PC-9 (cell line): ENCODE results near the gene SNX32. TPM values are rescaled to one million over a fixed set of nuclear protein-coding genes. Genes with fewer than 3 reads are reported as not detected.

Experiments
- BruUV-seq: library from RNA; stranded (reverse); fragments of 400-500 nt; replicated peaks from 2 replicates; lab custom pipeline; 2021; lab: Mats Ljungman, UMichigan
- CTCF ChIA-PET: fragments of 300-600 bp; sonication (Branson Sonifier 250); formaldehyde crosslinking; loops from one replicate; lab custom pipeline; 2022; ENCODE audit warnings: antibody characterized with exemption; lab: Charles Lee
- POLR2A ChIA-PET: fragments of 300-600 bp; sonication (Branson Sonifier 250); formaldehyde crosslinking; loops from one replicate; lab custom pipeline; 2022; ENCODE audit warnings: antibody characterized with exemption; ENCODE audit not compliant: unreplicated experiment; lab: Charles Lee
- DNase-seq, 2 experiments: peaks; one replicate each; pipeline versions ENCODE4 v3.0.0 to v3.0.0-alpha.2; 2015 to 2022; ENCODE audit warnings: mixed read lengths in 1 of 2
- H2AFZ ChIP-seq: fragments of 200-600 bp; sonication (generic); 2 replicates; pipeline ENCODE4 v1.8.1; 2017; ENCODE audit warnings: antibody characterized with exemption
- H3F3A ChIP-seq: fragments of 200-600 bp; sonication (generic); 2 replicates; pipeline ENCODE4 v1.8.1; 2017; ENCODE audit warnings: antibody characterized with exemption, mild to moderate bottlenecking, low read depth; ENCODE audit not compliant: insufficient read depth
- H3K27ac ChIP-seq: fragments of 200-600 bp; sonication (generic); 2 replicates; pipeline ENCODE4 v1.6.1; 2016; ENCODE audit warnings: mixed run types
- H3K27me3 ChIP-seq: fragments of 200-600 bp; sonication (generic); 2 replicates; pipeline ENCODE4 v1.6.1; 2016; ENCODE audit warnings: low read depth, mixed run types; ENCODE audit not compliant: insufficient read depth
- H3K36me3 ChIP-seq: fragments of 200-600 bp; sonication (generic); 2 replicates; pipeline ENCODE4 v1.6.1; 2016; ENCODE audit warnings: low read depth, mixed run types
- H3K4me1 ChIP-seq: fragments of 200-600 bp; sonication (generic); replicated peaks from 2 replicates; pipeline ENCODE4 v1.6.1; 2016; ENCODE audit warnings: mixed run types; ENCODE audit not compliant: insufficient read depth
- H3K4me2 ChIP-seq: fragments of 200-600 bp; sonication (generic); 2 replicates; pipeline ENCODE4 v1.6.1; 2017; ENCODE audit warnings: mixed run types
- H3K4me3 ChIP-seq: fragments of 200-600 bp; sonication (generic); 2 replicates; pipeline ENCODE4 v1.6.1; 2016; ENCODE audit warnings: mixed run types
- H3K79me2 ChIP-seq: fragments of 200-600 bp; sonication (generic); 2 replicates; pipeline ENCODE4 v1.6.1; 2017; ENCODE audit warnings: low read depth, mixed run types
- H3K9me2 ChIP-seq: fragments of 200-600 bp; sonication (generic); 2 replicates; pipeline ENCODE4 v1.8.1; 2017; ENCODE audit warnings: mild to moderate bottlenecking; ENCODE audit not compliant: insufficient read depth
- H3K9me3 ChIP-seq: fragments of 200-600 bp; sonication (generic); 2 replicates; pipeline ENCODE4 v1.8.1; 2016; ENCODE audit warnings: low read depth; ENCODE audit not compliant: insufficient read depth
- H4K20me1 ChIP-seq: fragments of 200-600 bp; sonication (generic); 2 replicates; pipeline ENCODE4 v1.8.1; 2017; ENCODE audit not compliant: insufficient read depth
- EZH2 ChIP-seq: fragments of 200-600 bp; sonication (generic); IDR thresholded peaks from 2 replicates; pipeline ENCODE4 v1.8.0; 2017; ENCODE audit warnings: antibody characterized with exemption, low read depth
- intact Hi-C: fragments of 100-400 bp; cut with micrococcal nuclease; formaldehyde crosslinking; loops from one replicate; pipeline ENCODE4 v1.10.0; 2022; ENCODE audit not compliant: unreplicated experiment
- total RNA-seq: library from RNA; stranded (reverse); gene quantifications from 2 replicates; pipeline ENCODE4 v1.2.3, GENCODE V29; 2021
- TF ChIP-seq, protein P1 (sequence below): fragments of 200-600 bp; sonication (generic); conservative IDR thresholded peaks from 2 replicates; pipeline ENCODE4 v1.6.1; 2017; ENCODE audit warnings: mixed run types, antibody characterized with exemption, mild to moderate bottlenecking, moderate library complexity

SNX32 gene
- total RNA-seq, 1 experiment from 2014 or later: not detected

GRCh38 chr11:65801153-65801987 lies 32.4 kb upstream of the SNX32 start:
- no peaks in the 10 kb centered on the region for H3K79me2 ChIP-seq
- no peak overlapping the region for H3K4me3 ChIP-seq
- H3K4me2 ChIP-seq: no peak overlapping the region
- intact Hi-C loops: no loop called here
- no TSS peak for BruUV-seq
- ChIA-PET POLR2A (no interaction called here), CTCF (no interaction called here)
- no peaks in the 10 kb centered on the region for H4K20me1 ChIP-seq
- H3K27me3 ChIP-seq: no peaks in the 10 kb centered on the region
- no peaks in the 10 kb centered on the region for H3K36me3 ChIP-seq
- H2AFZ ChIP-seq: no peak overlapping the region
- TF ChIP-seq EZH2: no peak
- TF ChIP-seq, protein P1, sequence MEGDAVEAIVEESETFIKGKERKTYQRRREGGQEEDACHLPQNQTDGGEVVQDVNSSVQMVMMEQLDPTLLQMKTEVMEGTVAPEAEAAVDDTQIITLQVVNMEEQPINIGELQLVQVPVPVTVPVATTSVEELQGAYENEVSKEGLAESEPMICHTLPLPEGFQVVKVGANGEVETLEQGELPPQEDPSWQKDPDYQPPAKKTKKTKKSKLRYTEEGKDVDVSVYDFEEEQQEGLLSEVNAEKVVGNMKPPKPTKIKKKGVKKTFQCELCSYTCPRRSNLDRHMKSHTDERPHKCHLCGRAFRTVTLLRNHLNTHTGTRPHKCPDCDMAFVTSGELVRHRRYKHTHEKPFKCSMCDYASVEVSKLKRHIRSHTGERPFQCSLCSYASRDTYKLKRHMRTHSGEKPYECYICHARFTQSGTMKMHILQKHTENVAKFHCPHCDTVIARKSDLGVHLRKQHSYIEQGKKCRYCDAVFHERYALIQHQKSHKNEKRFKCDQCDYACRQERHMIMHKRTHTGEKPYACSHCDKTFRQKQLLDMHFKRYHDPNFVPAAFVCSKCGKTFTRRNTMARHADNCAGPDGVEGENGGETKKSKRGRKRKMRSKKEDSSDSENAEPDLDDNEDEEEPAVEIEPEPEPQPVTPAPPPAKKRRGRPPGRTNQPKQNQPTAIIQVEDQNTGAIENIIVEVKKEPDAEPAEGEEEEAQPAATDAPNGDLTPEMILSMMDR: no peak
- H3K9me3 ChIP-seq: no peaks in the 10 kb centered on the region
- DNase-seq: no peak
- H3K4me1 ChIP-seq: no peaks in the 10 kb centered on the region
- no peaks in the 10 kb centered on the region for H3K9me2 ChIP-seq
- H3F3A ChIP-seq: 0 out of 2 replicates have a peak, but pooled peaks cover 12% of the 10 kb centered on the region
- no peak overlapping the region for H3K27ac ChIP-seq

DNA sequence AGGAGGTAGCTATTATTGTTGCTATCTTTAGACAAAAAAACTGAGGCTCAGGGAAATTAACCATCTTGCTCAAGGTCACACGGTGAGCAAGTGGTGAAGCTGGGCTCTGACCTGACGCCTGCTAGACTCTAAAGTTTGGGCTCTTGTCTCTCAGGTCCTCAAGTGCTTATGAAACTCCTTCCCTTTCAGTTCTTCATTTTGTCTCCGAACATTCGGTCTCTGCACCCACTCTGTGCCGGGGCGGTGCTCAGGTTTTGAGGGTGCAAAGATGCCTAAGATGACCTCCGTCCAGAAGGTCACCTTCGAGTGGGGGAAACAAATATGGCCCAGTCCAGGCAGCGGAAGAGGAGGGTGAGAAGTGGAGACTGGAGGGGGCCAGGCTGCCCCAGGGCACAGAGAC lies 30.9 kb upstream of the SNX32 start:
- intact Hi-C loops: no loop called here
- Histone ChIP-seq H3K36me3 (no peaks in the 10 kb centered on the region), H3K27ac (no peak overlapping the region), H3K9me3 (no peaks in the 10 kb centered on the region), H3K79me2 (no peaks in the 10 kb centered on the region), H2AFZ (no peak overlapping the region), H3K27me3 (no peaks in the 10 kb centered on the region), H3F3A (0 out of 2 replicates have a peak, but pooled peaks cover 13% of the 10 kb centered on the region), H3K4me3 (no peak overlapping the region), H4K20me1 (no peaks in the 10 kb centered on the region), H3K4me1 (no peaks in the 10 kb centered on the region), H3K9me2 (no peaks in the 10 kb centered on the region), H3K4me2 (no peak overlapping the region)
- no TSS peak for BruUV-seq
- TF ChIP-seq EZH2: no peak
- TF ChIP-seq, protein P1: no peak
- DNase-seq: no peak
- POLR2A ChIA-PET: no interaction called here
- CTCF ChIA-PET: no interaction called here

GRCh38 chr11:65803797-65804492 lies 29.8 kb upstream of the SNX32 start:
- Histone ChIP-seq H3K79me2 (no peaks in the 10 kb centered on the region), H3K4me2 (no peak overlapping the region), H3K4me3 (no peak overlapping the region), H4K20me1 (no peaks in the 10 kb centered on the region), H3K9me3 (no peaks in the 10 kb centered on the region), H2AFZ (no peak overlapping the region), H3F3A (0 out of 2 replicates have a peak, but pooled peaks cover 13% of the 10 kb centered on the region), H3K27me3 (no peaks in the 10 kb centered on the region), H3K36me3 (no peaks in the 10 kb centered on the region), H3K9me2 (no peaks in the 10 kb centered on the region), H3K27ac (no peak overlapping the region), H3K4me1 (no peaks in the 10 kb centered on the region)
- DNase-seq: no peak
- no TSS peak for BruUV-seq
- TF ChIP-seq, protein P1: no peak
- no peak for TF ChIP-seq EZH2
- ChIA-PET POLR2A (no interaction called here), CTCF (no interaction called here)
- intact Hi-C loops: no loop called here
